ENCODE measurements around the gene TMEM150B. TPM values are rescaled to one million over a fixed set of nuclear protein-coding genes. Genes with fewer than 3 reads are reported as not detected.
A peak's percentile ranks its signal among the peaks of the same experiment; 100 is the strongest.

The TMEM150B gene
- total RNA-seq, 4 donors from 2014 or later: 5.6 to 26.7 (median 16.6) TPM

DNA sequence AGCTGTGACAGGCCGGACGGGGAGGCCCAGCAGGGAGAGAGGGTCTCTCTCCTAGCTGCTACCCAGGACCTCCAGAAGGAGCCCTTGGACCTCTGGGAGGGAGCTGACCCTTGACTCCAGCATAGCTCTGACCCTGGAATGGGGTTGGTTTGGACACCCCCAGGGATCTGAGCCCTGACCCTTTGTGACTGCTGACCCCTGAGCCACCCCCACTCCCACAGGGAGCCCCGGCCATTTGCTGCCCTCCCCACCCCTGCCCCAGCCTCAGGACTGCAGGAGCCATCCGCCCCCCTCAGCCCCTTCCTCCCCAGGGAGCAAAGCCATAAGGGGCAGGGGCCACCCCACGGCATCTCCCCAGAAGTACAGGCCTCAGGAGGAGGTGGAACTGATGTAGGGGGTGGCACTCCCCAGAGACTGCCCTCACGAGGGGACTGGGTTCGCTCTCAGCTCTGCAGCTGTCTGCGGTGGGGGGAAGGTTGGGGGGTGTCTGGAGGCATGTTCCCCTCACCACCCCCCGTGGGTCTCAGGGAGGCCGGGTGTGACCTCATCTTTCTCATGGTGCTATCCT, 22.4 kb upstream of the TMEM150B start:
- ATAC-seq (ENCODE audit: low FRiP score) (no peak), DNase-seq (ENCODE audit: low spot score) (no peak)
- no peak for TF ChIP-seq CTCF (IDR thresholded peaks at IDR 0.05)

- TF ChIP-seq CTCF (IDR thresholded peaks at IDR 0.05): no peak
- ATAC-seq (ENCODE audit: low FRiP score) (no peak), DNase-seq (ENCODE audit: low spot score) (no peak)
Observed at GRCh38 chr19:55346725-55347441, 21.7 kb upstream of the TMEM150B start.

- peak; percentile 83 for ATAC-seq (ENCODE audit: low FRiP score)
- TF ChIP-seq CTCF (IDR thresholded peaks at IDR 0.05): no peak
- peak; percentile 66 for DNase-seq (ENCODE audit: low spot score)
Observed at GRCh38 chr19:55345818-55346724, 20.9 kb upstream of the TMEM150B start.

DNA sequence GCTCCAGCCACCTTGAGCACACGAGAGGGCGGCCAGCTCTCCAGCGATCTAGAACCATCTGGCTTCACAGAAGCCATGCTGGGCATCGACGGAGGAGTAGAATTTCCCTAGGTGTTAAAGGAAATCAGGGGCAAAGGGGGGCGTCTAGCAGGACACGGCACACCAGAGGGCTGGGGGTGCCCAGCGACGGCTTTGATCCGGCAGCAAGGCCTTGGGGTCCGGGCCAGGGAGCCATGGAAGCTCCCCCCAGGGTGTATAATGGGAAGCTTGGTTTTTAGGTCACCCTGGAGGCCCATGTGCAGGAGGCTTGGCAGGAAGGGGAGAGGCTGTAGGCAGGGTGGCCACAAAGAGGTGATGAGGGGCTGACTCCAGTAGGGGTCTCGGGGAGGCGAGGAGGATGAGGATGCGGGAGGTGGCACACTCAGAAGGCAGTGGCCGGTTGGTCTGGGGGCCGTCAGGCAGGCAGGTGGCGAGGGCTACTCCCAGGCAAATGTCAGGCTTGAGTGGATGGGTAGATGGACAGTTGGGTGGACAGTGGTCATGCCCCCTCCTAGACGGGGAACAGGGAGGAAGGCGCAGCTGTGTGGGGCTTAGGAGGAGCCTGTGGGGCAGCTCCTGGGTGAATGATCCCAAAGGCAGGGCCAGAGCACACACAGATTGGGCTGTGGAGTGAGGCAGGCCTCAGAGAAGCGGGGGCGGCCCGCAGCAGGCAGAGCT, 20.1 kb upstream of the TMEM150B start:
- no peak for ATAC-seq (ENCODE audit: low FRiP score)
- no peak for DNase-seq (ENCODE audit: low spot score)
- no peak for TF ChIP-seq CTCF (IDR thresholded peaks at IDR 0.05)

DNA sequence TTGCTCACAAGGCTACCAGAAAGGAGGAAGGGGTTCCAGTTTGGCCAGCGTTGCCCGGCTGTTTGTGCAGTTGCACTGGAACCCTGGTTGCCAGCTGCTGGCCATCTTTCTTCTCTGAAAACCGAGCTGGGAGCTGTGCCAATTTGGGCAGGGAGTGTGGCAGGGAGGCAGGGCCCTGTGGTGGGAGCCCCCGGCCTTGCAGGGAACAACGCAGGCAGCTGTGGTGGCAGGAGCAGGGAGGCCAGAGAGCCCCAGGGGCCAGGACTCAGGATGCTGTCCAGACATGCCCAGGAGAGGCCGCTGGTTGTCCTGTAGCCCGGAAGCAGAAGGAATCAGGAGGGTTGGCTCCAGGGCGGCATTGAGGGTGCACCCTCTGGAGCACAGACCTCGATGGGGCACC, 19.3 kb upstream of the TMEM150B start:
- ATAC-seq (ENCODE audit: low FRiP score): no peak
- DNase-seq (ENCODE audit: low spot score): no peak
- TF ChIP-seq CTCF (IDR thresholded peaks at IDR 0.05): no peak

GRCh38 chr19:55341595-55342531, 16.7 kb upstream of the TMEM150B start:
- ATAC-seq (ENCODE audit: low FRiP score) (no peak), DNase-seq (ENCODE audit: low spot score) (no peak)
- TF ChIP-seq CTCF (IDR thresholded peaks at IDR 0.05): no peak
